AG09319 (cell line): Measurements from ENCODE around the gene UBE2QL1.

Source experiments
- DNase-seq: peaks from one replicate; pipeline ENCODE4 v3.0.0-alpha.2; 2010; ENCODE audit warnings: low read depth; ENCODE audit errors: extremely low read depth
- CTCF ChIP-seq: IDR thresholded peaks from 2 replicates; pipeline ENCODE4 v1.5.1; 2011; ENCODE audit warnings: low read depth, mild to moderate bottlenecking, inconsistent platforms, low read length, moderate library complexity

Gene UBE2QL1

GRCh38 chr5:6407558-6408259 is 41.0 kb upstream of the UBE2QL1 start:
- no peak for TF ChIP-seq CTCF
- no peak for DNase-seq

GRCh38 chr5:6408260-6408596 is 40.4 kb upstream of the UBE2QL1 start:
- no peak for DNase-seq
- no peak for TF ChIP-seq CTCF

- DNase-seq: no peak
- TF ChIP-seq CTCF: no peak
Measured at GRCh38 chr5:6408627-6409446, 39.8 kb upstream of the UBE2QL1 start.

- no peak for DNase-seq
- TF ChIP-seq CTCF: no peak
Measured at GRCh38 chr5:6410421-6410820, 38.2 kb upstream of the UBE2QL1 start.

GRCh38 chr5:6411141-6411540 is 37.5 kb upstream of the UBE2QL1 start:
- DNase-seq: no peak
- TF ChIP-seq CTCF: no peak

- DNase-seq: no peak
- no peak for TF ChIP-seq CTCF
Measured at GRCh38 chr5:6412811-6413210, 35.8 kb upstream of the UBE2QL1 start.

GRCh38 chr5:6417657-6418056 is 31.0 kb upstream of the UBE2QL1 start:
- no peak for DNase-seq
- no peak for TF ChIP-seq CTCF
